Lung (tissue), 12 donors: ENCODE measurements around the gene GRAMD1C. TPM values are rescaled to one million over a fixed set of nuclear protein-coding genes. Genes with fewer than 3 reads are reported as not detected.

Experiments
- ATAC-seq: fragments of 200-7000 bp; cut with Tn5 transposase; one replicate; pipeline ENCODE4 v1.9.1; 2020; ENCODE audit warnings: moderate number of reproducible peaks; ENCODE audit not compliant: insufficient read depth, low FRiP score
- DNase-seq, 3 donors: peaks; one replicate each; pipeline ENCODE4 v3.0.0-alpha.2; 2013 to 2017
- H3K27ac ChIP-seq, 2 donors: one replicate each; pipeline ENCODE4 v1.5.1; 2013; ENCODE audit warnings: mild to moderate bottlenecking in 2 of 2, moderate library complexity in 2 of 2, control low read depth in 1 of 2, inconsistent platforms in 1 of 2, low read depth in 1 of 2, low read length in 1 of 2
- H3K27me3 ChIP-seq, 3 donors: one replicate each; pipeline ENCODE4 v1.5.1; 2013; ENCODE audit warnings: low read length in 2 of 3; ENCODE audit not compliant: control insufficient read depth in 3 of 3, insufficient read depth in 3 of 3
- H3K36me3 ChIP-seq, 4 donors: one replicate each; pipeline ENCODE4 v1.5.1; 2013; ENCODE audit warnings: low read length in 4 of 4, mild to moderate bottlenecking in 1 of 4, moderate library complexity in 1 of 4; ENCODE audit not compliant: control insufficient read depth in 4 of 4, insufficient read depth in 4 of 4
- H3K4me1 ChIP-seq, 5 donors: one replicate each; pipeline ENCODE4 v1.5.1; 2013; ENCODE audit warnings: low read length in 5 of 5, mild to moderate bottlenecking in 2 of 5, moderate library complexity in 1 of 5; ENCODE audit not compliant: control insufficient read depth in 5 of 5, insufficient read depth in 5 of 5
- H3K4me3 ChIP-seq: one replicate; pipeline ENCODE4 v1.5.1; 2013; ENCODE audit warnings: mild to moderate bottlenecking, control low read depth, moderate library complexity
- H3K9ac ChIP-seq, 2 donors: one replicate each; pipeline ENCODE4 v1.5.1; 2013; ENCODE audit warnings: low read length in 2 of 2, control low read depth in 1 of 2; ENCODE audit not compliant: insufficient read depth in 1 of 2
- H3K9me3 ChIP-seq, 4 donors: one replicate each; pipeline ENCODE4 v1.5.1; 2013; ENCODE audit warnings: low read length in 3 of 4, mild to moderate bottlenecking in 1 of 4, moderate library complexity in 1 of 4; ENCODE audit not compliant: control insufficient read depth in 4 of 4, insufficient read depth in 3 of 4
- CTCF ChIP-seq: IDR thresholded peaks from 2 replicates; pipeline ENCODE4 v1.5.1; 2012; ENCODE audit warnings: mild to moderate bottlenecking; ENCODE audit errors: control extremely low read depth, extremely low read depth
- WGBS, 2 donors: extraction: QIAGEN DNeasy Blood & Tissue Kit; methylation state at CpG; one replicate each; pipeline ENCODE4 v1.1.7; 2013; 5-methylcytosine and 5-hydroxymethylcytosine counted together
- polyA plus RNA-seq, 2 donors: library from polyadenylated mRNA; stranded (reverse); fragments of 200-250 nt; gene quantifications; one replicate each; pipeline ENCODE4 v1.2.1, GENCODE V29; 2013
- total RNA-seq, 2 donors: library from RNA; depleted of rRNA in 1 of 2; stranded (reverse); fragments of >200 nt in 1 of 2; gene quantifications; one replicate each; pipeline ENCODE4 v1.2.1, GENCODE V29; 2014 to 2021
- donor health status: control.
- donor health status: control.
- donor health status: Bipolar disorder and iron deficiency.
- donor health status: healthy.
- donor health status: DM: yes; HTN: yes; CAD: no.

The GRAMD1C gene
- total and polyA plus RNA-seq, 4 donors, result 4.4 to 12.9 (median 8.8) TPM

- WGBS, 2 donors, result 88% methylated on average over 3 of the region's 3 CpGs
- DNase-seq (no peak), ATAC-seq (no peak)
- H3K4me1 ChIP-seq, result no peaks in the 10 kb centered on the region
- no peaks in the 10 kb centered on the region for H3K27me3 ChIP-seq
- H3K9ac ChIP-seq, result no peak overlapping the region
- H3K9me3 ChIP-seq, result no peaks in the 10 kb centered on the region
- no peak for TF ChIP-seq CTCF
- peaks cover 3 to 13% (median 6%) of the 10 kb centered on the region in 4 donors for H3K36me3 ChIP-seq
- no peak overlapping the region for H3K4me3 ChIP-seq
- H3K27ac ChIP-seq, result no peak overlapping the region
These were observed 25.7 kb upstream of the GRAMD1C start for GRCh38 chr3:113812854-113813253.

GRCh38 chr3:113819866-113820265 lies 18.7 kb upstream of the GRAMD1C start:
- H3K27me3 ChIP-seq, result no peaks in the 10 kb centered on the region
- WGBS, 2 donors, result 70 to 80% methylated on average over 3 of the region's 3 CpGs

GRCh38 chr3:113825090-113825489 lies 13.5 kb upstream of the GRAMD1C start:
- no peaks in the 10 kb centered on the region for H3K4me1 ChIP-seq
- H3K27ac ChIP-seq, result no peak overlapping the region
- H3K9ac ChIP-seq, result no peak overlapping the region
- no peak overlapping the region for H3K4me3 ChIP-seq
- no peak for ATAC-seq
- 87 to 88% methylated on average over 2 of the region's 2 CpGs for WGBS, 2 donors
- no peaks in the 10 kb centered on the region for H3K36me3 ChIP-seq
- no peaks in the 10 kb centered on the region for H3K27me3 ChIP-seq
- DNase-seq, result no peak
- no peaks in the 10 kb centered on the region for H3K9me3 ChIP-seq
- no peak for TF ChIP-seq CTCF

More at GRCh38 chr3:113819866-113820265, 18.7 kb upstream of the GRAMD1C start:
- ATAC-seq, result no peak
- no peak for TF ChIP-seq CTCF
- Histone ChIP-seq H3K4me3 (no peak overlapping the region), H3K4me1 (no peaks in the 10 kb centered on the region), H3K36me3 (no peaks in the 10 kb centered on the region), H3K9me3 (no peaks in the 10 kb centered on the region), H3K27ac (no peak overlapping the region), H3K9ac (no peak overlapping the region)
- no peak for DNase-seq

- ATAC-seq (no peak), DNase-seq (no peak)
- H3K4me1 ChIP-seq, result no peaks in the 10 kb centered on the region
- WGBS, 2 donors, result 77 to 91% methylated on average over 1 of the region's 1 CpG
- H3K9ac ChIP-seq, result no peak overlapping the region
- no peak overlapping the region for H3K27ac ChIP-seq
- H3K36me3 ChIP-seq, result no peaks in the 10 kb centered on the region
- H3K9me3 ChIP-seq, result no peaks in the 10 kb centered on the region
- H3K27me3 ChIP-seq, result no peaks in the 10 kb centered on the region
- no peak overlapping the region for H3K4me3 ChIP-seq
- TF ChIP-seq CTCF, result no peak
These were observed 10.0 kb upstream of the GRAMD1C start for GRCh38 chr3:113828600-113828999.
